ENCODE measurements around the gene LARGE1. TPM values are rescaled to one million over a fixed set of nuclear protein-coding genes. Genes with fewer than 3 reads are reported as not detected.

LARGE1 gene
- total RNA-seq, 1 donor from 2014 or later, result 81.2 TPM

DNA sequence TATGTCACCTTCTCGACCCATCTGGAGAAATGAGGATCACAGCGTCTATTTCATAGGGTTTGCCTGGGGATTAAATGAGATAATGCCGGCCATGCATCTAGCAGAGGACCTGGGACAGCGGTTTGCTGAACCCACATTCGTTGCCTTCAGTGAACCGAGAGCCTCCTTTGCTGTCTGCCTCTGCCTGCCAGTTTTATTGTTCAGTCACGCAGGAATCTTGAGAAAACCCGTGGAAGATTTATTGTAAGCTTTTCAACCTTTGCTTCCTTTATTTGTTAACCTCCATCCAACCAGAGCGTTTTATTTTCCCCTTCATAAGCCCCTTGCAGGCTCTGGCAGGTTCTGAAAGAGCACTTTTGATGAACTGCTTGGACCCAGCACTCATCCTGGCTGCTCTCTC lies 659.8 kb downstream of the LARGE1 start:
- TF ChIP-seq CTCF (IDR thresholded peaks at IDR 0.05; ENCODE audit: partially characterized antibody, unreplicated experiment), result no peak
- no peak for DNase-seq
- H3K4me1 Mint-ChIP-seq (ENCODE audit: low read depth, unreplicated experiment), result peaks cover 5% of the 10 kb centered on the region
- H3K27me3 Mint-ChIP-seq (ENCODE audit: unreplicated experiment), result peaks cover 3% of the 10 kb centered on the region
- H3K4me3 Mint-ChIP-seq (ENCODE audit: unreplicated experiment), result no peak overlapping the region
- peaks cover 2% of the 10 kb centered on the region for H3K9me3 Mint-ChIP-seq (ENCODE audit: unreplicated experiment)
- H3K27ac Mint-ChIP-seq (ENCODE audit: unreplicated experiment), result no peak overlapping the region
- H3K36me3 Mint-ChIP-seq (ENCODE audit: unreplicated experiment), result peaks cover 3% of the 10 kb centered on the region

GRCh38 chr22:33255791-33256190 lies 664.5 kb downstream of the LARGE1 start:
- Mint-ChIP-seq H3K36me3 (ENCODE audit: unreplicated experiment) (no peaks in the 10 kb centered on the region), H3K27me3 (ENCODE audit: unreplicated experiment) (no peaks in the 10 kb centered on the region), H3K4me1 (ENCODE audit: low read depth, unreplicated experiment) (peaks cover 5% of the 10 kb centered on the region), H3K9me3 (ENCODE audit: unreplicated experiment) (no peaks in the 10 kb centered on the region), H3K27ac (ENCODE audit: unreplicated experiment) (no peak overlapping the region), H3K4me3 (ENCODE audit: unreplicated experiment) (no peak overlapping the region)
- TF ChIP-seq CTCF (IDR thresholded peaks at IDR 0.05; ENCODE audit: partially characterized antibody, unreplicated experiment), result no peak
- no peak for DNase-seq

DNA sequence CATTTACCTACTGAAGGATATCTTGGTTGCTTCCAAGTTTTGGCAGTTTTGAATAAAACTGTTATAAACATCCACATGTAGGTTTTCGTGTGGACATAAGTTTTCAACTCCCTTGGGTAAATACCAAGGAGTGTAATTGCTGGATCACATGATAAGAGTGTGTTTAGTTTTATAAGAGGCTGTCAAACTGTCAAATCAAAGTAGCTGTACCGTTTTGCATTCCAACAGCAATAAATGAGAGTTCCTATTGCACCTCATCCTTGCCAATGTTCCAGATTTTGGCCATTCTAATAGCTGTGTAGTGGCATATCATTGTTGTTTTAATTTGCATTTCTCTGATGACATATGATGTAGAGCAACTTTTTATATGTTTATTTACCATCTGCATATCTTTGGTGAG lies 671.3 kb downstream of the LARGE1 start:
- Mint-ChIP-seq H3K27me3 (ENCODE audit: unreplicated experiment) (no peaks in the 10 kb centered on the region), H3K9me3 (ENCODE audit: unreplicated experiment) (no peaks in the 10 kb centered on the region), H3K4me1 (ENCODE audit: low read depth, unreplicated experiment) (no peaks in the 10 kb centered on the region), H3K27ac (ENCODE audit: unreplicated experiment) (no peak overlapping the region), H3K4me3 (ENCODE audit: unreplicated experiment) (no peak overlapping the region), H3K36me3 (ENCODE audit: unreplicated experiment) (no peaks in the 10 kb centered on the region)
- TF ChIP-seq CTCF (IDR thresholded peaks at IDR 0.05; ENCODE audit: partially characterized antibody, unreplicated experiment), result no peak
- DNase-seq, result no peak

- Mint-ChIP-seq H3K4me3 (ENCODE audit: unreplicated experiment) (no peak overlapping the region), H3K4me1 (ENCODE audit: low read depth, unreplicated experiment) (no peaks in the 10 kb centered on the region), H3K27ac (ENCODE audit: unreplicated experiment) (no peak overlapping the region), H3K27me3 (ENCODE audit: unreplicated experiment) (no peaks in the 10 kb centered on the region), H3K36me3 (ENCODE audit: unreplicated experiment) (no peaks in the 10 kb centered on the region), H3K9me3 (ENCODE audit: unreplicated experiment) (no peaks in the 10 kb centered on the region)
- no peak for TF ChIP-seq CTCF (IDR thresholded peaks at IDR 0.05; ENCODE audit: partially characterized antibody, unreplicated experiment)
- no peak for DNase-seq
Observed at GRCh38 chr22:33247758-33248157, 672.5 kb downstream of the LARGE1 start.

DNA sequence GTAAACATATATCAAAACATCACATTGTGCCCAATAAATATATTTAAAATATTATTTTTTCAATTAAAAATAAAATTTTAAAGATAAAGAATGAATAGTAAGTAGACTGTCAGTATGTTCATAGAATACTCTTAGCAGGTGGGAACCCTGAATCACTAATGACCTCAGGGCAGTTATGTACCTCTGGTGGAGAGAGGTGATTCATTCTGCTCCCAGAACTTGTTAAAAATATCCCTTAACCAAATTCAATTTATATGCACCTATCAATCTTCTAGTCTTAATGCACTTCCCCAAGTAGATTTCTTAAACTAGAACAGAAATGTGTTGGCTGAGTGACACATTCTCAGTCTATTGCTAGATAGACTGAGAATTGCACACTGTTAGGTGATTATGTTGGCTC lies 678.2 kb downstream of the LARGE1 start:
- no peaks in the 10 kb centered on the region for H3K36me3 Mint-ChIP-seq (ENCODE audit: unreplicated experiment)
- no peaks in the 10 kb centered on the region for H3K9me3 Mint-ChIP-seq (ENCODE audit: unreplicated experiment)
- H3K27ac Mint-ChIP-seq (ENCODE audit: unreplicated experiment), result no peak overlapping the region
- TF ChIP-seq CTCF (IDR thresholded peaks at IDR 0.05; ENCODE audit: partially characterized antibody, unreplicated experiment), result no peak
- no peaks in the 10 kb centered on the region for H3K4me1 Mint-ChIP-seq (ENCODE audit: low read depth, unreplicated experiment)
- H3K27me3 Mint-ChIP-seq (ENCODE audit: unreplicated experiment), result no peaks in the 10 kb centered on the region
- DNase-seq, result no peak
- H3K4me3 Mint-ChIP-seq (ENCODE audit: unreplicated experiment), result no peak overlapping the region

Data from glutamatergic neuron (in vitro differentiated cells).